Measurements from ENCODE around the gene CD79A. TPM values are rescaled to one million over a fixed set of nuclear protein-coding genes. Genes with fewer than 3 reads are reported as not detected.

The CD79A gene
- total RNA-seq, 1 experiment from 2014 or later = 0.69 TPM

DNA sequence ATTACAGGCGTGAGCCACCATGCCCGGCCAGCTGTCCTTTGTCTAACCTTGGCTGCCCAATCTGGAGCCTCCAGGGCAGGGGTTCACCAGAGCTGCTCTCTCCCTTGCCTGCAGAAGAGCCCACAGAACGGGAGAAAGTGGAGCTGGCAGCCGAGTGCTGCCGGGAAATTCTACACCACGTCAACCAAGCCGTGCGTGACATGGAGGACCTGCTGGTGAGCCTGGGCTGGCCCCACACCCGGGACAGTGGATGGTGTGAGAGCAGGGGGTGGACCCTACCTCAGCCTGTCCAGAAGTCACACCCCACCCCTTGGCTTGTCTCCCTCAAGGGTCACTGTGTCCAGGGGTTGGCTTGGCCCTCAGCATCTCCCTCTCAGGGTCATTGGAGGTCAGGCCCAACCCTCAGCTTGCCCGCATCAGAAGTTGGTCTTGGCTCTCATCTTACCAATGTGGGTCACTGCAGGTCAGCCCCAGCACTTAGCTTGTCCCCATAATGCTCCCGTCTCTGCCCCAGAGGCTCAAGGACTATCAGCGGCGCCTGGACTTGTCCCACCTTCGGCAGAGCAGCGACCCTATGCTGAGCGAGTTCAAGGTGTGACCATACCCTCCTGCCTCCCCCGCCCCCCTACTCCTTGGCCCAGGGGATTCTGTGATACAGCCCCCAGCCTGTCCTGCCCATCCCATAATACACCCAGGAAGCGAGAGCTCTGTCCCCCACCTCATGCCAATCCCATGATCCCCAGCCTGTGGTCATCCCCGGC, 26.3 kb downstream of the CD79A start:
- Histone ChIP-seq H3K4me3 (replicated peaks in 1 of 2; ENCODE audit: low read depth in 1 of 2, low read length in 2 of 2) (no peak overlapping the region), H3K9me3 (ENCODE audit: control insufficient read depth in 1 of 2, insufficient read depth in 1 of 2, low read depth in 1 of 2, low read length in 2 of 2) (no peaks in the 10 kb centered on the region), H2AFZ (ENCODE audit: low read depth, low read length, poor library complexity, severe bottlenecking) (no peak overlapping the region), H4K20me1 (ENCODE audit: insufficient read depth) (no peaks in the 10 kb centered on the region), H3K4me1 (ENCODE audit: control insufficient read depth in 1 of 2, insufficient read depth in 2 of 2, low read length in 2 of 2) (peaks cover 0 to 6% of the 10 kb centered on the region in 2 experiments; a peak in 1 of 4 replicates), H3K27ac (ENCODE audit: low read depth, low read length) (no peak overlapping the region), H3K27me3 (ENCODE audit: insufficient read depth, low read length) (no peaks in the 10 kb centered on the region), H3K4me2 (ENCODE audit: low read length) (no peak overlapping the region), H3K79me2 (ENCODE audit: insufficient read depth, low read length) (no peaks in the 10 kb centered on the region), H3K9me2 (ENCODE audit: insufficient read depth) (no peaks in the 10 kb centered on the region), H3K36me3 (ENCODE audit: control insufficient read depth in 1 of 2, insufficient read depth in 2 of 2, low read length in 2 of 2) (peaks cover 42 to 44% of the 10 kb centered on the region in 2 experiments; a peak in 3 of 4 replicates), H3K9ac (ENCODE audit: low read length) (no peak overlapping the region)
- BruUV-seq (replicated peaks) = no TSS peak
- intact Hi-C loops (cut with micrococcal nuclease) = no loop called here
- POLR2A ChIA-PET = no interaction called here
- ATAC-seq (no peak), DNase-seq (ENCODE audit: low read depth, low spot score) (no peak)
- CTCF ChIA-PET = no interaction called here
- RAD21 ChIA-PET (ENCODE audit: low non-redundant PET in 1 of 2, low total read pairs in 2 of 2, uncharacterized antibody in 2 of 2, unreplicated experiment in 2 of 2) = no interaction called here
- TF ChIP-seq EGR1 (IDR thresholded peaks at IDR 0.05; ENCODE audit: low read depth) = no peak
- TF ChIP-seq EZH2 (IDR thresholded peaks at IDR 0.05) = no peak
- TF ChIP-seq ZFX (IDR thresholded peaks at IDR 0.05) = no peak
- TF ChIP-seq SP1 (IDR thresholded peaks at IDR 0.05; ENCODE audit: low read depth) = no peak
- TF ChIP-seq ZNF274 (IDR thresholded peaks at IDR 0.05; ENCODE audit: low read depth, low read length) = no peak
- TF ChIP-seq, protein P1, sequence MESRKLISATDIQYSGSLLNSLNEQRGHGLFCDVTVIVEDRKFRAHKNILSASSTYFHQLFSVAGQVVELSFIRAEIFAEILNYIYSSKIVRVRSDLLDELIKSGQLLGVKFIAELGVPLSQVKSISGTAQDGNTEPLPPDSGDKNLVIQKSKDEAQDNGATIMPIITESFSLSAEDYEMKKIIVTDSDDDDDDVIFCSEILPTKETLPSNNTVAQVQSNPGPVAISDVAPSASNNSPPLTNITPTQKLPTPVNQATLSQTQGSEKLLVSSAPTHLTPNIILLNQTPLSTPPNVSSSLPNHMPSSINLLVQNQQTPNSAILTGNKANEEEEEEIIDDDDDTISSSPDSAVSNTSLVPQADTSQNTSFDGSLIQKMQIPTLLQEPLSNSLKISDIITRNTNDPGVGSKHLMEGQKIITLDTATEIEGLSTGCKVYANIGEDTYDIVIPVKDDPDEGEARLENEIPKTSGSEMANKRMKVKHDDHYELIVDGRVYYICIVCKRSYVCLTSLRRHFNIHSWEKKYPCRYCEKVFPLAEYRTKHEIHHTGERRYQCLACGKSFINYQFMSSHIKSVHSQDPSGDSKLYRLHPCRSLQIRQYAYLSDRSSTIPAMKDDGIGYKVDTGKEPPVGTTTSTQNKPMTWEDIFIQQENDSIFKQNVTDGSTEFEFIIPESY (IDR thresholded peaks at IDR 0.05; ENCODE audit: extremely low read depth, insufficient replicate concordance, low read length) = no peak

All from HCT116 (cell line).